SU-DHL-6 (cell line): ENCODE measurements around the gene TADA2B.
A peak's percentile ranks its signal among the peaks of the same experiment; 100 is the strongest.

ENCODE experiments used
- H2AFZ ChIP-seq: fragments of 200-600 bp; sonication (generic); 2 replicates; pipeline ENCODE4 v1.6.1; 2014; ENCODE audit warnings: low read depth, mild to moderate bottlenecking, moderate library complexity, mixed read lengths, antibody characterized with exemption, low read length; ENCODE audit not compliant: severe bottlenecking
- H3F3A ChIP-seq: fragments of 200-600 bp; shearing (Covaris generic); 2 replicates; pipeline ENCODE4 v1.6.0; 2016; ENCODE audit warnings: antibody characterized with exemption, mild to moderate bottlenecking; ENCODE audit not compliant: insufficient read depth
- H3K27ac ChIP-seq: fragments of 200-600 bp; sonication (generic); 2 replicates; pipeline ENCODE4 v1.5.1; 2016; ENCODE audit warnings: low read depth, mild to moderate bottlenecking, low read length, moderate library complexity, mixed read lengths
- H3K27me3 ChIP-seq: fragments of 200-600 bp; sonication (generic), shearing (Covaris generic); 2 replicates; pipeline ENCODE4 v1.6.0; 2014; ENCODE audit warnings: mild to moderate bottlenecking, low read length
- H3K36me3 ChIP-seq: fragments of 200-600 bp; sonication (generic); 2 replicates; pipeline ENCODE4 v1.6.1; 2014; ENCODE audit warnings: mild to moderate bottlenecking, low read length, mixed read lengths
- H3K4me2 ChIP-seq: fragments of 300-600, 200-600 bp; shearing (Covaris generic), sonication (generic); 2 replicates; pipeline ENCODE4 v1.6.0; 2014; ENCODE audit warnings: low read length, low read depth, mild to moderate bottlenecking; ENCODE audit not compliant: poor library complexity, severe bottlenecking
- H3K4me3 ChIP-seq: fragments of 200-600 bp; sonication (generic); 2 replicates; pipeline ENCODE4 v1.5.1; 2014; ENCODE audit warnings: antibody characterized with exemption, low read length, mild to moderate bottlenecking, mixed read lengths; ENCODE audit not compliant: insufficient read depth, poor library complexity, severe bottlenecking
- H3K79me2 ChIP-seq: fragments of 200-600 bp; sonication (generic); 2 replicates; pipeline ENCODE4 v1.6.1; 2014; ENCODE audit warnings: mild to moderate bottlenecking, low read length, moderate library complexity; ENCODE audit not compliant: insufficient read depth
- H3K9ac ChIP-seq: fragments of 200-600 bp; sonication (generic); 2 replicates; pipeline ENCODE4 v1.7.0; 2014; ENCODE audit warnings: mild to moderate bottlenecking, low read length
- H3K9me2 ChIP-seq: fragments of 200-600 bp; sonication (generic); replicated peaks from 2 replicates; pipeline ENCODE4 v1.6.1; 2014; ENCODE audit warnings: low read length; ENCODE audit not compliant: insufficient read depth
- H3K9me3 ChIP-seq: fragments of 200-600 bp; sonication (generic); 2 replicates; pipeline ENCODE4 v1.6.1; 2014; ENCODE audit warnings: low read length, mixed read lengths; ENCODE audit not compliant: insufficient read depth
- H4K20me1 ChIP-seq: fragments of 200-600 bp; sonication (generic); 2 replicates; pipeline ENCODE4 v1.6.1; 2014; ENCODE audit warnings: low read depth, mild to moderate bottlenecking, antibody characterized with exemption, low read length, moderate library complexity, mixed read lengths
- EZH2phosphoT487 ChIP-seq: fragments of 200-600 bp; sonication (generic), shearing (Covaris generic); conservative IDR thresholded peaks from 2 replicates; pipeline ENCODE4 v1.6.1; 2018; ENCODE audit warnings: mild to moderate bottlenecking, antibody characterized with exemption, low read length, moderate library complexity, mixed read lengths
- TF ChIP-seq, protein P1 (sequence below): fragments of 200-600 bp; sonication (generic); IDR thresholded peaks from one replicate; pipeline ENCODE4 v1.5.1; 2017; ENCODE audit warnings: antibody characterized with exemption, mild to moderate bottlenecking, low read length, moderate library complexity; ENCODE audit not compliant: insufficient read depth, poor library complexity, severe bottlenecking

TADA2B gene

DNA sequence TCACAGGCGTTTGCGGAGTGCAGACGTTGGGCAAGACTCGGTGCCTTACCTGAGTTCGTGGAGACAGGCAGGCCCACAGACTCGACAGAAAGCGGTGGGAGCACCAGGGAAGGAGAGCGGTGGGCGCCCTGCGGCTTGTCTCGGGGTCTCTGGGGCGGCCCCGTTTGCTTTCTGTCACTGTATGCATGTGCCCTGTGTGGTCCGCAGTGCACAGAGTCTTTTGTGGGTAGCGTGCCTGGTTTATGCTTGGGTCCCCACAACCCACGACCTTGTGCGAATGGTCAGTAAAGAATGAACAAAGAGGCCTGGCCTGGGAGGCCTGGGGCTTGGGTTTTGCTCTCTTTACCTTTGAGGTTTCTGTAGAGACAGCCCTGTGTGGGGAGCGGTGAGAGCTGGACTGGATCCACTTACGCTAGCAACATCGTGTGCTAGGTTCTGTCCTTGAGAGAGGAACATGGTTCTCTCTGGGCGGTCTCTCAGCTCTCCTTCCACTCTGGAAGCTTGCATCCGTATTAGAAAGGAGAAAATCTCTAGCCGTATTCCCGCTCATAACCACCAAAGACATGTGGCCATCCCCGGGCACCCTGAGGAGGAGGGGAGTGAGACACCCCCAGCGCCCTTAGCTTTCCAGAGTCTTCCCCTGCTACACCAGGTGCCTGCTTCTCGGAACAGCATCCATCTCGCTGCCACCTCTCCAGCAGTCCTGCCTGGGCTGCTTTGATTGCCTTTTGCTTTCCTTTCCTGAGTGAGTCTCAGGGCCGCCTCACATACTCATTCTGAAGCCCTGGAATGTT is 1.2 kb downstream of the TADA2B start:
- H3K4me3 ChIP-seq = peak overlapping the region; percentile 67
- H3K36me3 ChIP-seq = no peaks in the 10 kb centered on the region
- no peaks in the 10 kb centered on the region; the same call in 1 of the 2 replicates for H4K20me1 ChIP-seq
- H3F3A ChIP-seq = no peaks in the 10 kb centered on the region
- H3K27ac ChIP-seq = no peak overlapping the region
- no peaks in the 10 kb centered on the region for H3K27me3 ChIP-seq
- no peaks in the 10 kb centered on the region for H3K9me3 ChIP-seq
- H3K9me2 ChIP-seq = no peaks in the 10 kb centered on the region
- no peak for TF ChIP-seq EZH2phosphoT487
- TF ChIP-seq, protein P1, sequence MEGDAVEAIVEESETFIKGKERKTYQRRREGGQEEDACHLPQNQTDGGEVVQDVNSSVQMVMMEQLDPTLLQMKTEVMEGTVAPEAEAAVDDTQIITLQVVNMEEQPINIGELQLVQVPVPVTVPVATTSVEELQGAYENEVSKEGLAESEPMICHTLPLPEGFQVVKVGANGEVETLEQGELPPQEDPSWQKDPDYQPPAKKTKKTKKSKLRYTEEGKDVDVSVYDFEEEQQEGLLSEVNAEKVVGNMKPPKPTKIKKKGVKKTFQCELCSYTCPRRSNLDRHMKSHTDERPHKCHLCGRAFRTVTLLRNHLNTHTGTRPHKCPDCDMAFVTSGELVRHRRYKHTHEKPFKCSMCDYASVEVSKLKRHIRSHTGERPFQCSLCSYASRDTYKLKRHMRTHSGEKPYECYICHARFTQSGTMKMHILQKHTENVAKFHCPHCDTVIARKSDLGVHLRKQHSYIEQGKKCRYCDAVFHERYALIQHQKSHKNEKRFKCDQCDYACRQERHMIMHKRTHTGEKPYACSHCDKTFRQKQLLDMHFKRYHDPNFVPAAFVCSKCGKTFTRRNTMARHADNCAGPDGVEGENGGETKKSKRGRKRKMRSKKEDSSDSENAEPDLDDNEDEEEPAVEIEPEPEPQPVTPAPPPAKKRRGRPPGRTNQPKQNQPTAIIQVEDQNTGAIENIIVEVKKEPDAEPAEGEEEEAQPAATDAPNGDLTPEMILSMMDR = no peak
- H3K79me2 ChIP-seq = peaks cover 36% of the 10 kb centered on the region
- H3K4me2 ChIP-seq = peak overlapping the region; percentile 78
- H3K9ac ChIP-seq = peak overlapping the region; percentile 77
- H2AFZ ChIP-seq = peak overlapping the region; percentile 68

DNA sequence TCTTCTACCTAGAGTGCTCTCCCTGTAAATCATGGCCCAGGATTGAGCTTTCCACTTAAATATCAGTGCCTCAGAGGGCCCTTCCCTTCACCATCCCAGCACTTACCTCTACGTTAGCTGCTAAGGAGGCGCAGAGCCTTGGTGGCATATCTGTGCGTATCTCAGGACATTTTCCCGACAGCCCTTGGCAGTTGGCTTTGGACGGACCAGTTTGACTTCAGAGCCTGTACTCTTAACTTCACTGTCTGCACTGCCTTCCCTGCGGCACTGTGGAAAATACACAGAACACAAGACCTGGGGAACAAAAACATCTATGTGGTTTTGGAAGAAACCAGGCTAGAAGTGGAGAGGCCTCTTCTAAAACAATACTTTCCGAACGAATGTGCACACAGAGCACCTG is 2.4 kb downstream of the TADA2B start:
- Histone ChIP-seq H3F3A (no peaks in the 10 kb centered on the region), H3K27me3 (no peaks in the 10 kb centered on the region), H3K27ac (no peak overlapping the region), H3K9me2 (no peaks in the 10 kb centered on the region), H4K20me1 (no peaks in the 10 kb centered on the region; the same call in 1 of the 2 replicates), H3K36me3 (no peaks in the 10 kb centered on the region), H3K4me2 (peak overlapping the region; percentile 78), H2AFZ (no peak overlapping the region), H3K79me2 (peaks cover 45% of the 10 kb centered on the region), H3K4me3 (no peak overlapping the region), H3K9me3 (no peaks in the 10 kb centered on the region), H3K9ac (no peak overlapping the region)
- TF ChIP-seq, protein P1 = no peak
- TF ChIP-seq EZH2phosphoT487 = no peak

DNA sequence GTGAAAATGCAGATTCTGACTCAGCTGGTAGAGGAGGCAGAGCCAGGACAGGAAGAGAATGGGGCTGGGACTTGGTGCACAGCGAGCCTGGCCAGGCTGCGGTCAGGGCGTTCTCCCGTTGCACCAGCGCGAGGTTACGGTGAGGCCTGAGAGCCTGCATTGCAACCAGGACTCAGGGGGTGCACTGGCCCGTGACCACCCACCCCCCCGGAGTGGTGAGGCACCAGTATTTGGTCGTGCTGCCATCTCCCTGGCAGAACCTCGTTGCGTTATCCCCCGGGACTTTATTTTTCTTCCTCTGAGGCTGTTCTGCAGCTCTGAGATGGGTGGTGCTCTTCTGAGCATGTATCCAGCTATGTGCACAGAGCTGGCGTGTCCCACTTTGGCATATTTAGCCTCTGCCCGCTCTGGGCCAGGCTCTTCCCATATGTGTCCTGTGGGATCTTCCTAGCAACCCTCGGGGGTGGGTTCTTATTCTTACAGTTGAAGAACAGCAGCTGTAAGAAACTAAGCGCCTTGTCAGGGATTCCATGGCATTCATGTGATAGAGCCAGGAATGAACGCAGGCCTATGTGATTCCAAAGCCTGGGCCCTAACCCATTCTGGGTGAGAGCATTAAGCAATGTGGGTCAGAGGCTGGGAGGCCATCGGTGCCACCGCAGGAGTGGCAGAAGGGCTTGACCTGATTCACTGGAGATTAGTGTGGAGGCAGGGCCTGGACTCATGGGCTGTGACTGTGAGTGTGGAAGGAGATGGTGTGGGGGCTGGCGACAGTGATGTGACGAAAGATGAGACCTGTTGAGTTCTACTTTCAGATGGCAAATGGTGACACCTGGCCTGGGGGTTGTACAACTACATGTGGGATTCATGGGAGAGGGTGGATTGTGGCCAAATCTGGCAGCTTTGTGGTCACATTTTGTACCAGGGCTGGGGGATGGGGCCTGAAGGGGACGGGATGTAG is 3.1 kb downstream of the TADA2B start:
- Histone ChIP-seq H3K9ac (no peak overlapping the region), H3K4me2 (peak overlapping the region; percentile 78), H3K9me2 (no peaks in the 10 kb centered on the region), H3K27ac (no peak overlapping the region), H3K9me3 (no peaks in the 10 kb centered on the region), H2AFZ (no peak overlapping the region), H4K20me1 (no peaks in the 10 kb centered on the region; the same call in 1 of the 2 replicates), H3K79me2 (peaks cover 45% of the 10 kb centered on the region), H3K4me3 (no peak overlapping the region), H3K36me3 (no peaks in the 10 kb centered on the region), H3F3A (no peaks in the 10 kb centered on the region), H3K27me3 (no peaks in the 10 kb centered on the region)
- no peak for TF ChIP-seq EZH2phosphoT487
- TF ChIP-seq, protein P1 = no peak
